ENCODE results near the gene LYST.

DNA sequence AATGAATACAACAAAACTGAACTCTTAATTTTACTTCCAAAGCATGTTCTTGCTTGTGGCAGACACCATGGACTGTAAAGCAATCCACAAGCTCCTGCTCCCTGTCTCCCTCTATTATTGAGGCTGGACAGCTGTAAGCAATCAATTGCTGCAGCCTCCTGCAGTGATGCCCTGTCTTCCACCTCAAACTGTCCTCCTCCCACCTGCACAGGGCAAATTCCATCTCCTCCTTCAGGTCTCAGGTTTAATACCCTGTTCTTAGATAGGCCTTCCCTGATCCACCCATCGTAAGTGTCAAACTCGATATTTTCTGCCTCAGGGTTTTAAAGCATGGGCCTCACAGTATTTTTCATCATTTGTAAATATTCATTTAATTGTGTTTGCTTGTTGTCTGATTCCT is 81.8 kb downstream of the LYST start:
- TF ChIP-seq, protein P1, sequence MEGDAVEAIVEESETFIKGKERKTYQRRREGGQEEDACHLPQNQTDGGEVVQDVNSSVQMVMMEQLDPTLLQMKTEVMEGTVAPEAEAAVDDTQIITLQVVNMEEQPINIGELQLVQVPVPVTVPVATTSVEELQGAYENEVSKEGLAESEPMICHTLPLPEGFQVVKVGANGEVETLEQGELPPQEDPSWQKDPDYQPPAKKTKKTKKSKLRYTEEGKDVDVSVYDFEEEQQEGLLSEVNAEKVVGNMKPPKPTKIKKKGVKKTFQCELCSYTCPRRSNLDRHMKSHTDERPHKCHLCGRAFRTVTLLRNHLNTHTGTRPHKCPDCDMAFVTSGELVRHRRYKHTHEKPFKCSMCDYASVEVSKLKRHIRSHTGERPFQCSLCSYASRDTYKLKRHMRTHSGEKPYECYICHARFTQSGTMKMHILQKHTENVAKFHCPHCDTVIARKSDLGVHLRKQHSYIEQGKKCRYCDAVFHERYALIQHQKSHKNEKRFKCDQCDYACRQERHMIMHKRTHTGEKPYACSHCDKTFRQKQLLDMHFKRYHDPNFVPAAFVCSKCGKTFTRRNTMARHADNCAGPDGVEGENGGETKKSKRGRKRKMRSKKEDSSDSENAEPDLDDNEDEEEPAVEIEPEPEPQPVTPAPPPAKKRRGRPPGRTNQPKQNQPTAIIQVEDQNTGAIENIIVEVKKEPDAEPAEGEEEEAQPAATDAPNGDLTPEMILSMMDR (IDR thresholded peaks at IDR 0.05; ENCODE audit: poor library complexity): no peak
- no peak for TF ChIP-seq EZH2 (IDR thresholded peaks at IDR 0.05; ENCODE audit: borderline replicate concordance)

All from hepatocyte (in vitro differentiated cells).